GM19438 (cell line): Measurements from ENCODE around the gene CLDN15.
A peak's percentile ranks its signal among the peaks of the same experiment; 100 is the strongest.

ENCODE experiments used
- ATAC-seq: cut with Tn5 transposase; IDR thresholded peaks from one replicate; pipeline ENCODE4 v1.9.1; 2021; ENCODE audit warnings: low read depth; ENCODE audit not compliant: unreplicated experiment

Gene CLDN15

GRCh38 chr7:101244375-101245146 lies 7.0 kb upstream of the CLDN15 start, which contains the start of gene FIS1:
TSS of gene FIS1 (minus strand) at chr7:101245081. CDS start at chr7:101245004, 77 bp downstream.
- peak; percentile 91 for ATAC-seq

- ATAC-seq: no peak
Observed at GRCh38 chr7:101243646-101244374, 6.2 kb upstream of the CLDN15 start.

GRCh38 chr7:101241443-101242349 lies 4.1 kb upstream of the CLDN15 start:
- no peak for ATAC-seq

GRCh38 chr7:101241015-101241363 lies 3.4 kb upstream of the CLDN15 start:
- no peak for ATAC-seq

GRCh38 chr7:101240226-101241014 lies 2.8 kb upstream of the CLDN15 start:
- ATAC-seq: no peak

- ATAC-seq: no peak
Observed at GRCh38 chr7:101239951-101240220, 2.3 kb upstream of the CLDN15 start.

- ATAC-seq: no peak
Observed at GRCh38 chr7:101239191-101239950, 1.8 kb upstream of the CLDN15 start.

GRCh38 chr7:101238226-101239182 lies 902 bp upstream of the CLDN15 start:
- ATAC-seq: no peak

GRCh38 chr7:101236292-101236835 lies 1.2 kb downstream of the CLDN15 start:
- no peak for ATAC-seq

GRCh38 chr7:101235522-101235921 lies 2.1 kb downstream of the CLDN15 start:
- ATAC-seq: no peak

GRCh38 chr7:101235050-101235449 lies 2.6 kb downstream of the CLDN15 start:
- ATAC-seq: no peak

- ATAC-seq: no peak
Observed at GRCh38 chr7:101234636-101235035, 3.0 kb downstream of the CLDN15 start.

- ATAC-seq: no peak
Observed at GRCh38 chr7:101233907-101234547, 3.6 kb downstream of the CLDN15 start.

- ATAC-seq: no peak
Observed at GRCh38 chr7:101232141-101232850, 5.3 kb downstream of the CLDN15 start.

GRCh38 chr7:101231644-101232043 lies 6.0 kb downstream of the CLDN15 start:
- ATAC-seq: no peak

- no peak for ATAC-seq
Observed at GRCh38 chr7:101226721-101227120, 10.9 kb downstream of the CLDN15 start.

GRCh38 chr7:101225650-101226049 lies 12.0 kb downstream of the CLDN15 start:
- ATAC-seq: no peak
